ENCODE data around the gene KCNMB2. TPM values are rescaled to one million over a fixed set of nuclear protein-coding genes. Genes with fewer than 3 reads are reported as not detected.

Gene KCNMB2
- total and polyA plus RNA-seq, 2 donors (not counting 1 experiment from before 2014, with no cell fraction given): 0.17 TPM; not detected in 1

GRCh38 chr3:178532476-178532875, 3.8 kb upstream of the KCNMB2 start:
- DNase-seq (ENCODE audit: low read depth in 2 of 2): peak in 1 of 2 donors; percentile 47

GRCh38 chr3:178537122-178537705, 978 bp downstream of the KCNMB2 start:
- peak overlapping the region; percentile 2 for H3K4me2 ChIP-seq (ENCODE audit: extremely low read depth, insufficient read depth, low read length)
- DNase-seq (ENCODE audit: low read depth in 2 of 2): no peak
- peak overlapping the region in 2 of 4 experiments; percentile 17 to 79 for H3K4me3 ChIP-seq (replicated peaks in 1 of 4; ENCODE audit: control extremely low read depth in 1 of 4, insufficient read depth in 1 of 4, low read depth in 3 of 4, low read length in 4 of 4)
- no peaks in the 10 kb centered on the region for H3K9me3 ChIP-seq (ENCODE audit: control insufficient read depth, insufficient read depth, low read depth, low read length)
- no peaks in the 10 kb centered on the region for H3K27me3 ChIP-seq (ENCODE audit: control insufficient read depth, insufficient read depth, low read length)
- no peak overlapping the region for H3K9ac ChIP-seq (ENCODE audit: insufficient read depth, low read length)
- H3K79me2 ChIP-seq (ENCODE audit: control insufficient read depth, insufficient read depth, low read length): no peaks in the 10 kb centered on the region
- H4K20me1 ChIP-seq (ENCODE audit: control insufficient read depth, extremely low read depth, insufficient read depth, low read length): no peaks in the 10 kb centered on the region
- H3K27ac ChIP-seq (ENCODE audit: insufficient read depth, low read length): no peak overlapping the region
- TF ChIP-seq EZH2 (IDR thresholded peaks at IDR 0.05; ENCODE audit: low read length, missing control alignments): no peak
- TF ChIP-seq CTCF (conservative IDR thresholded peaks at IDR 0.05 in 1 of 2, IDR thresholded peaks at IDR 0.05 in 1 of 2; ENCODE audit: low read depth in 1 of 2, low read length in 2 of 2): no peak
- no peaks in the 10 kb centered on the region for H3K4me1 ChIP-seq (ENCODE audit: control insufficient read depth, extremely low read depth, insufficient read depth, low read length)
- no peak overlapping the region for H2AFZ ChIP-seq (ENCODE audit: low read length)
- H3K36me3 ChIP-seq (ENCODE audit: control insufficient read depth, insufficient read depth, low read length): no peaks in the 10 kb centered on the region

More at GRCh38 chr3:178532476-178532875, 3.8 kb upstream of the KCNMB2 start:
- Histone ChIP-seq H3K79me2 (ENCODE audit: control insufficient read depth, insufficient read depth, low read length) (no peaks in the 10 kb centered on the region), H3K4me2 (ENCODE audit: extremely low read depth, insufficient read depth, low read length) (no peak overlapping the region), H3K27ac (ENCODE audit: insufficient read depth, low read length) (no peak overlapping the region), H3K27me3 (ENCODE audit: control insufficient read depth, insufficient read depth, low read length) (no peaks in the 10 kb centered on the region), H3K9me3 (ENCODE audit: control insufficient read depth, insufficient read depth, low read depth, low read length) (no peaks in the 10 kb centered on the region), H3K9ac (ENCODE audit: insufficient read depth, low read length) (no peak overlapping the region), H2AFZ (ENCODE audit: low read length) (no peak overlapping the region), H3K36me3 (ENCODE audit: control insufficient read depth, insufficient read depth, low read length) (no peaks in the 10 kb centered on the region), H4K20me1 (ENCODE audit: control insufficient read depth, extremely low read depth, insufficient read depth, low read length) (no peaks in the 10 kb centered on the region), H3K4me3 (replicated peaks in 1 of 4; ENCODE audit: control extremely low read depth in 1 of 4, insufficient read depth in 1 of 4, low read depth in 3 of 4, low read length in 4 of 4) (no peak overlapping the region), H3K4me1 (ENCODE audit: control insufficient read depth, extremely low read depth, insufficient read depth, low read length) (no peaks in the 10 kb centered on the region)
- TF ChIP-seq EZH2 (IDR thresholded peaks at IDR 0.05; ENCODE audit: low read length, missing control alignments) (no peak), CTCF (conservative IDR thresholded peaks at IDR 0.05 in 1 of 2, IDR thresholded peaks at IDR 0.05 in 1 of 2; ENCODE audit: low read depth in 1 of 2, low read length in 2 of 2) (no peak)

DNA sequence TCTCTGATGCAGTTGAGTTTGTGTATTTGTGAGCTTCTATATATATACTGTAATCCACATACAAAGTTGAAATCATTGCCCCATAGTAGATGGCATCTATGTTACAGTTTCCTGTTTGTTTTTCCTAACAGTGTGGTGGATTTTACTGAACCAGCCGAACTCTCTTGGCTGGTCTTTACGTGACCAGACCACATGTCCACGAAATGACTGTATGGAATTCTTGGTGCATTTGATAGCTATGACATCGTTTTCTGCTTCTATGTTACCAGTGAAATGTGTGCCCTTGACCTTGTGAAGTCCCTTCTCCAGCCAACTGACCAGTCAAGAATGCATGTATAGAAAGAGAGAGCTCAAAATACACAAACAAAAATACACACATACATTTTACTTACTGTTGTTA, 1.8 kb downstream of the KCNMB2 start:
- no peaks in the 10 kb centered on the region for H3K9me3 ChIP-seq (ENCODE audit: control insufficient read depth, insufficient read depth, low read depth, low read length)
- no peaks in the 10 kb centered on the region for H3K4me1 ChIP-seq (ENCODE audit: control insufficient read depth, extremely low read depth, insufficient read depth, low read length)
- no peak overlapping the region for H3K9ac ChIP-seq (ENCODE audit: insufficient read depth, low read length)
- TF ChIP-seq EZH2 (IDR thresholded peaks at IDR 0.05; ENCODE audit: low read length, missing control alignments): no peak
- no peak for TF ChIP-seq CTCF (conservative IDR thresholded peaks at IDR 0.05 in 1 of 2, IDR thresholded peaks at IDR 0.05 in 1 of 2; ENCODE audit: low read depth in 1 of 2, low read length in 2 of 2)
- H3K4me2 ChIP-seq (ENCODE audit: extremely low read depth, insufficient read depth, low read length): no peak overlapping the region
- no peak overlapping the region for H2AFZ ChIP-seq (ENCODE audit: low read length)
- no peaks in the 10 kb centered on the region for H3K27me3 ChIP-seq (ENCODE audit: control insufficient read depth, insufficient read depth, low read length)
- H4K20me1 ChIP-seq (ENCODE audit: control insufficient read depth, extremely low read depth, insufficient read depth, low read length): no peaks in the 10 kb centered on the region
- no peak overlapping the region for H3K27ac ChIP-seq (ENCODE audit: insufficient read depth, low read length)
- no peaks in the 10 kb centered on the region for H3K79me2 ChIP-seq (ENCODE audit: control insufficient read depth, insufficient read depth, low read length)
- no peak for DNase-seq (ENCODE audit: low read depth in 2 of 2)
- H3K36me3 ChIP-seq (ENCODE audit: control insufficient read depth, insufficient read depth, low read length): no peaks in the 10 kb centered on the region
- no peak overlapping the region for H3K4me3 ChIP-seq (replicated peaks in 1 of 4; ENCODE audit: control extremely low read depth in 1 of 4, insufficient read depth in 1 of 4, low read depth in 3 of 4, low read length in 4 of 4)

All from fibroblast of lung (primary cell).